Common myeloid progenitor, CD34-positive (primary cell): ENCODE data around the gene FIBCD1.
"Not testable (repeated sequence)": the region's sequence is repeated elsewhere in the genome, so short reads cannot be mapped to it uniquely, and the experiment has no call there.

Experiments used
- CTCF ChIA-PET: fragments of 350-600 bp; sonication (Branson Sonifier 250); formaldehyde crosslinking; loops from one replicate; lab custom pipeline; 2021; ENCODE audit warnings: antibody characterized with exemption; lab: Charles Lee
- POLR2A ChIA-PET: fragments of 350-600 bp; sonication (Branson Sonifier 250); formaldehyde crosslinking; loops from one replicate; lab custom pipeline; 2021; ENCODE audit warnings: antibody characterized with exemption; lab: Charles Lee
- DNase-seq, 3 donors: peaks; one replicate each; pipeline versions ENCODE4 v3.0.0 to v3.0.0-alpha.2; 2013
- H3K27ac ChIP-seq, 2 experiments: 1 replicate in 1 of 2; 2 replicates in 1 of 2; pipeline ENCODE4 v1.7.0; 2013; ENCODE audit warnings: inconsistent platforms in 2 of 2, low read length in 2 of 2, mild to moderate bottlenecking in 2 of 2, low read depth in 1 of 2, moderate library complexity in 1 of 2; ENCODE audit not compliant: severe bottlenecking in 2 of 2, insufficient read depth in 1 of 2, poor library complexity in 1 of 2
- H3K27me3 ChIP-seq, 5 experiments: replicated peaks in 2 of 5; 1 replicate in 3 of 5; 2 replicates in 2 of 5; pipeline versions ENCODE4 v1.6.1 to v1.7.0; 2013; ENCODE audit warnings: low read length in 4 of 5, mild to moderate bottlenecking in 2 of 5, moderate library complexity in 2 of 5, inconsistent platforms in 1 of 5; ENCODE audit not compliant: insufficient read depth in 5 of 5, control insufficient read depth in 4 of 5
- H3K36me3 ChIP-seq, 4 experiments: 1 replicate in 2 of 4; 2 replicates in 2 of 4; pipeline versions ENCODE4 v1.6.1 to v1.7.0; 2013; ENCODE audit warnings: low read length in 3 of 4, control low read depth in 1 of 4, mild to moderate bottlenecking in 1 of 4; ENCODE audit not compliant: control insufficient read depth in 4 of 4, insufficient read depth in 4 of 4
- H3K4me1 ChIP-seq, 4 experiments: 1 replicate in 3 of 4; 2 replicates in 1 of 4; pipeline versions ENCODE4 v1.6.1 to v1.7.1; 2013; ENCODE audit warnings: low read length in 3 of 4, mild to moderate bottlenecking in 3 of 4, control low read depth in 1 of 4, inconsistent platforms in 1 of 4, moderate library complexity in 1 of 4; ENCODE audit not compliant: control insufficient read depth in 4 of 4, insufficient read depth in 4 of 4; ENCODE audit errors: control extremely low read depth in 1 of 4
- H3K4me3 ChIP-seq, 7 experiments: 1 replicate in 4 of 7; 2 replicates in 3 of 7; pipeline versions ENCODE4 v1.5.1 to v1.7.0; 2013; ENCODE audit warnings: mild to moderate bottlenecking in 7 of 7, low read length in 6 of 7, moderate library complexity in 6 of 7, inconsistent platforms in 2 of 7, low read depth in 2 of 7, control low read depth in 1 of 7; ENCODE audit not compliant: insufficient read depth in 4 of 7, control insufficient read depth in 1 of 7; ENCODE audit errors: extremely low read depth in 1 of 7
- H3K9me3 ChIP-seq, 5 experiments: 1 replicate in 4 of 5; 2 replicates in 1 of 5; pipeline versions ENCODE4 v1.6.1 to v1.7.1; 2013; ENCODE audit warnings: low read length in 4 of 5, mild to moderate bottlenecking in 2 of 5, inconsistent platforms in 1 of 5, low read depth in 1 of 5, moderate library complexity in 1 of 5; ENCODE audit not compliant: control insufficient read depth in 4 of 5, insufficient read depth in 2 of 5; ENCODE audit errors: control extremely low read depth in 1 of 5
- WGBS: methylation state at CpG from one replicate; pipeline ENCODE4 v1.1.5; 2013; ENCODE audit not compliant: insufficient coverage; 5-methylcytosine and 5-hydroxymethylcytosine counted together

FIBCD1 gene

DNA sequence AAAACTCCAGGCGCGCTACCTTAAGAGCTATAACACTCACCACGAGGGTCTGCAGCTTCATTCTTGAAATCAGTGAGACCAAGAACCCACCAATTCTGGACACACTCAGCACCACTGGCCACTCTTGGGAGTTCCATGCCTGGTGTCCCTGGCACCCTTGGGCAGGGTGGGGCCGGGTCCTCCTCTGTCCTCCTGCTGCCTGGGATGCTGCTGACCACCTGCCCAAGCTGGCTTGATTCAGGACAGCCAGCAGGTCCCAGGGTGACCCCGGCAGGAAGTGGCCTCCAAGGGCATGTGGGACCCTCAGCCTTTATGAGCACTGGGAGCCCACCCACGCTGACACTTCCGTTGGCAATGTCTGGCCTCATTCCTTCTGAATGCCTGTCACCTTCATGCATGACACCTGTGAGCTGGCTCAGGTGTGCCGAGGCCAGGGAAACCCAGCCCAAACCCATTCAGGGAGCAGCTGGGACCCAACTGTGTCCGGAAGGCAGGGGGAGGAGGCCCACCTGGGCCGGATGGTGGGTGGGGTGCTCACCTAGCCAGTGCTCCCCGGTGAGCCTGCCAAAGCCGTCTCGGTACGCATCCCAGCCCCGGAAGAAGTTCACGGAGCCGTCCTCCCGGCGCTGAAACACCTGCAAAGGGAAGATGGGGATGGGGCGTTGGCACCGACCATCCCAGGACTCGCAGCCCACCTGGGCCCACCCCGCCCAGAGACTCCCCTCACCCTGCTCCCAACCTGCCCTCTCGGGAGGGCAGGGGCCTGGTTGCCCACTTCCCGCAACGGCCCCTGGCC lies 27.6 kb downstream of the FIBCD1 start:
- Histone ChIP-seq H3K36me3 (no peaks in the 10 kb centered on the region), H3K9me3 (no peaks in the 10 kb centered on the region), H3K4me3 (no peak overlapping the region), H3K4me1 (peaks cover 0 to 7% (median 3%) of the 10 kb centered on the region in 4 experiments), H3K27me3 (peaks cover 0 to 12% (median 0%) of the 10 kb centered on the region in 5 experiments), H3K27ac (no peak overlapping the region)
- no peak for DNase-seq
- ChIA-PET POLR2A (no interaction called here), CTCF (no interaction called here)
- 94% methylated on average over 21 of the region's 26 CpGs for WGBS

DNA sequence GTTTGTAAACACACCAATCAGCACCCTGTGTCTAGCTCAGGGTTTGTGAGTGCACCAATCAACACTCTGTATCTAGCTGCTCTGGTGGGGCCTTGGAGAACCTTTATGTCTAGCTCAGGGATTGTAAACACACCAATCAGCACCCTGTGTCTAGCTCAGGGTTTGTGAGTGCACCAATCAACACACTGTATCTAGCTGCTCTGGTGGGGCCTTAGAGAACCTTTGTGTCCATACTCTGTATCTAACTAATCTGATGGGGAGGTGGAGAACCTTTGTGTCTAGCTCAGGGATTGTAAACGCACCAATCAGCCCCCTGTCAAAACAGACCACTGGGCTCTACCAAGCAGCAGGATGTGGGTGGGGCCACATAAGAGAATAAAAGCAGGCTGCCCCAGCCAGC lies 28.4 kb downstream of the FIBCD1 start:
- H3K27me3 ChIP-seq: peaks cover 0 to 11% (median 0%) of the 10 kb centered on the region in 5 experiments

DNA sequence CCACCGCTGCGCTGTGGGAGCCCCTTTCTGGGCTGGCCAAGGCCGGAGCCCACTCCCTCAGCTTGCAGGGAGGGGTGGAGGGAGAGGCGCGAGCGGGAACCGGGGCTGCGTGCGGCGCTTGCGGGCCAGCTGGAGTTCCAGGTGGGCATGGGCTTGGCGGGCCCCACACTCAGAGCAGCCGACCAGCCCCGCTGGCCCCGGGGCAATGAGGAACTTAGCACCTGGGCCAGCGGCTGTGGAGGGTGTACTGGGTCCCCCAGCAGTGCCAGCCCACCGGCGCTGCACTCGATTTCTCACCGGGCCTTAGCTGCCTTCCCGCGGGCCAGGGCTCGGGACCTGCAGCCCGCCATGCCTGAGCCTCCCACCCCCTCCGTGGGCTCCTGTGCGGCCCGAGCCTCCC lies 29.0 kb downstream of the FIBCD1 start:
- H3K9me3 ChIP-seq, H3K4me1 ChIP-seq, H3K27me3 ChIP-seq, DNase-seq, H3K36me3 ChIP-seq, H3K27ac ChIP-seq, H3K4me3 ChIP-seq, POLR2A ChIA-PET: not testable (repeated sequence)
- CTCF ChIA-PET: interaction anchor here (1.3 kb wide), 1 partner anchor 23 kb away, joined by 3 read pairs; no protein-coding TSS in a partner anchor
- 90% methylated on average over 8 of the region's 27 CpGs for WGBS

More for the DNA sequence above, 28.4 kb downstream of the FIBCD1 start:
- H3K36me3 ChIP-seq, H3K4me3 ChIP-seq, DNase-seq, H3K9me3 ChIP-seq, H3K4me1 ChIP-seq, CTCF ChIA-PET, POLR2A ChIA-PET, H3K27ac ChIP-seq: not testable (repeated sequence)
- WGBS: no CpG with 5 or more reads among the region's 1 CpG

DNA sequence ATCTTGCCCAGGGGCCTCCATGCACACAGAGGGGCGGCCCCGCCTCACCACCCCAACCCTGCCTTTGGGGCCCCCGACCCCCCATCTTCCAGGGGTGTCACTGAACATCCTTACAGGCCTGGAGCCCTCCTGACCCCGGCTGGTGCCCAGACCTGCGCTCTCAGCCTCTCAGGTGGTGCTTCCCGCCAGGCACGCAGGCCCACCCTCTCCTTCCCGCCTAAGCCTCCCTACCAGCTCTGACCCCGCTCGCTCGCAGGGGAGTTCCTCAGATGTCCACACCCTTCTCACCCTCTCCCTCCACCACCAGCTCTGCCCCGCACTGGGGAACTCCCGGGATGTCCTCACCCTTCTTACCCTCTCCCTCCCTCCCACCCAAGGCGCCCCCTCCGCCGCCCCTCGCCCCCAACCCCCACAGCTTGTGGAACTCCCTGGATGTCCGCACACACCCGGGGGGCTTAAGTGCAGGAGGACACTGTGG lies 30.1 kb downstream of the FIBCD1 start:
- Histone ChIP-seq H3K4me3 (no peak overlapping the region), H3K9me3 (no peaks in the 10 kb centered on the region), H3K4me1 (peaks cover 0 to 7% (median 3%) of the 10 kb centered on the region in 4 experiments), H3K36me3 (no peaks in the 10 kb centered on the region), H3K27me3 (peaks cover 0 to 7% (median 0%) of the 10 kb centered on the region in 5 experiments), H3K27ac (no peak overlapping the region)
- WGBS: 98% methylated on average over 7 of the region's 19 CpGs
- POLR2A ChIA-PET: no interaction called here
- CTCF ChIA-PET: interaction anchor here (1.3 kb wide), 1 partner anchor 25 kb away, joined by 3 read pairs; no protein-coding TSS in a partner anchor
- DNase-seq: no peak

DNA sequence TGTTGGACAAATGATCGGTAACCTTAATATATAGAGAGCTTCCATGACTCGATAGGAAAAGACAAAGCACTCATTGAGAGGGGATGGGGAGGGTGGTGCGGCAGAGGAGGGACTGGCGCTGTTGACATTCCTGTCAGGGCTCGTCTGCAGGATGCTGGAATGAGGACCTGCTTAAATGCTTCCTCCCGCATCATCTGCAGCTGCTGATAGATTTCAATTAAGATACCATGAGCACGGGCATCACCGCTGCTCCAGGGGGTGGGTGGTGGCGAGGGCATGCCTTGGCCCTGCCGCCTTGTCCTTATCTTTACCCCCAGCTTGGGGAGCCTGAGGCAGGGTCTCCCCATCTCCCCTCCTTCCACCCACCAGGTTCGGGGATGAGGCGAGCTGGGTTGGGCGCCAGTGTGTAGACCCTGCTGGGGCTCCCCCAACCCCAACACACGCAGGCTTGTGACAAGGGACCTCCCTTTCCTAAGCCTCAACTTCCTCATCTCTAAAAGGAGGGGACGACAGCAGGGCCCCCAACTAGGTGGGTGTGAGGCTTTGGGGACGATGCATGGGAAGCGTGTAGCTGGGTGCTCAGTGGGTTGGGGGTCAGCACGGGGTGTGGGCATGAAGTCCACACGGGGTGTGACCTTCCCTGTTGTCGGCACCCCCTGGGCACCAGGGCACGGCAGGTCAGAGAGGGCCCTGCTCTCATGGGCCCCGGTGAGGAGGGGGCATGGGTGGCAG lies 30.7 kb downstream of the FIBCD1 start:
- peak in 2 of 3 donors; percentile 57 to 70 for DNase-seq
- H3K36me3 ChIP-seq: no peaks in the 10 kb centered on the region
- POLR2A ChIA-PET: no interaction called here
- no peak overlapping the region for H3K4me3 ChIP-seq
- no peak overlapping the region for H3K27ac ChIP-seq
- 48% methylated on average over 18 of the region's 22 CpGs for WGBS
- CTCF ChIA-PET: interaction anchor here (0.7 to 1.2 kb wide), 2 partner anchors 38 to 44 kb away, joined by 3 read pairs; no protein-coding TSS in a partner anchor
- peaks cover 0 to 3% (median 0%) of the 10 kb centered on the region in 5 experiments for H3K27me3 ChIP-seq
- peaks cover 0 to 7% (median 3%) of the 10 kb centered on the region in 4 experiments for H3K4me1 ChIP-seq
- no peaks in the 10 kb centered on the region for H3K9me3 ChIP-seq

DNA sequence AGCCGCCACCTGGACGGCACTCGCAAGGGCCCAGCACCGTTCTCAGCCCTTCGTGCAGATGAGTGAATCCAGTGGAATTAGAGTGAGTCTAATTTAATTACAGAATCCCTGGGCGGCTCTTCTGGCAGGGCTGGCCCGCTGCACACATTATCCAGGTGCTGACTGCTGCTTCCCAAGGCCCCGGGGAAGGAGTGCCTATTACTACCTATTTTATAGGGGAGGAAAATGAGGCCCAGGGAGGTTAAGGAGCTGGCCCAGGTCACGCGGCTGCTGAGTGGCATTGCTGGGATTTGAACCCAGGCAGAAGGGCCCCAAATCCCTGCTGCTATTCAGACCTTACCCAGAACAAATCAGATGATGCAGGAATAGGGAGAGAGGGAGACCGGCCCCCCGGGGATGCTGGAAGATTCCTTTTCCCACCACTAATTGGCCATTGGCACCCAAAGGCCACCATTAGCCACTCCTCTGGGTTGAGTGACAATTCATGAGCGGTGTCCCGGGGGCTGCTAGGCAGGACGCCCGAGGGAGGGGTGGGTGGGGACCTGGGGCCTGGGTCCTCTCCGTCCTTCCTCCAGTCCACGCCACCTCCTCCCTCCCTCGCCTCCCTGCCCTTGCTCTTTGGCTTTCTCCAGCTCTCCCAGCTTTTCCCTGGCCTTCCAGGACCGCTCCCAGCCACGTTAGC lies 32.2 kb downstream of the FIBCD1 start:
- CTCF ChIA-PET: interaction anchor here (1.0 to 1.2 kb wide), 2 partner anchors 9 to 43 kb away, joined by 3 read pairs; no protein-coding TSS in a partner anchor
- Histone ChIP-seq H3K9me3 (no peaks in the 10 kb centered on the region), H3K27me3 (no peaks in the 10 kb centered on the region), H3K36me3 (no peaks in the 10 kb centered on the region), H3K4me3 (no peak overlapping the region), H3K4me1 (peaks cover 0 to 7% (median 3%) of the 10 kb centered on the region in 4 experiments), H3K27ac (no peak overlapping the region)
- POLR2A ChIA-PET: no interaction called here
- no peak for DNase-seq
- 92% methylated on average over 18 of the region's 21 CpGs for WGBS
